VCaP (cell line): ENCODE results near the gene PRX.

ENCODE experiments used
- H3K27ac ChIP-seq: fragments of 450-650 bp; 2 replicates; pipeline ENCODE4 v1.5.1; 2017
- CTCF ChIP-seq: fragments of 450-650 bp; conservative IDR thresholded peaks from 2 replicates; pipeline ENCODE4 v1.5.1; 2017; ENCODE audit warnings: mild to moderate bottlenecking, moderate library complexity

Gene PRX

GRCh38 chr19:40444000-40444824, 31.0 kb upstream of the PRX start, which contains the start of gene SERTAD3:
TSS of gene SERTAD3 (minus strand) at chr19:40444335. CDS start at chr19:40442080, 2,255 bp downstream.
- no peak for TF ChIP-seq CTCF
- H3K27ac ChIP-seq: peak within 1 kb of the TSS; percentile 94

GRCh38 chr19:40443131-40443999, 30.2 kb upstream of the PRX start:
- no peak for TF ChIP-seq CTCF
- peak overlapping the region; percentile 94 for H3K27ac ChIP-seq

DNA sequence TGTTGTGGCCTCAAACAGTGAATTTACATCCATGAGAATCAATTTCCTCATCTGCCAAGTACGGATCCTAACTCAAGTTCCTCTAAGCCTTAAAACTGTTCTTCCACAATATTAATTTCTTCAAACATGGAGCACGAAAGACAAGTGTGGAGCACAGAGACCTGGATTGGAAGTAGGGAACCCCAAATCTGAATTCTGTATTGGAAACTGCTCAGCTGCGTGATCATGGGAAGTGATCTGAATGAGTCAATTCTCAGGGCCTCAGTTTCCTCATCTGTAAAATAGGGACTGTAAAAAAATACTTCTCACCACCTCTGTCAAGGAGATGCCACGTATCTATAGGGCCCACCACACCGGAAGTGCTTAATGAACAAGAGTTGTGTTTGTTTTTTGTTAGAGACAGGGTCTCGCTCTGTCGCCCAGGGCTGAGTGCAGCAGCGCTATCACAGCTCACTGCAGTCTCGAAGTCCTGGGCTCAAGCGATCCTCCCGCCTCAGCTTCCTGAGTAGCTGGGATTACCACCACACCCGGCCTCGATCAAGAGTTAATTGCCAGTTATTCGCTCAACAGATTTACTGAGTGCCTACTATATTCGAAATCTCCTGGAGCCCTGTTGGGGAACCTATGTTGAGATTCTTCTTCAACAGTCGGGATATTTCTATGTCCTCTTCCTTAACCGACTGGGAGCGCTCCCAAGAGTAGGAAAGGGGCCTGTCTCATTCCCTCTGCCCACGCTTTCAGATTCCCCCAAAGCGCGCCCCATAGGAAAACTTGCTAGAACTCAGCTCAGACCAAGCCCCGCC, 29.4 kb upstream of the PRX start:
- TF ChIP-seq CTCF: no peak
- peak overlapping the region; percentile 94 for H3K27ac ChIP-seq

DNA sequence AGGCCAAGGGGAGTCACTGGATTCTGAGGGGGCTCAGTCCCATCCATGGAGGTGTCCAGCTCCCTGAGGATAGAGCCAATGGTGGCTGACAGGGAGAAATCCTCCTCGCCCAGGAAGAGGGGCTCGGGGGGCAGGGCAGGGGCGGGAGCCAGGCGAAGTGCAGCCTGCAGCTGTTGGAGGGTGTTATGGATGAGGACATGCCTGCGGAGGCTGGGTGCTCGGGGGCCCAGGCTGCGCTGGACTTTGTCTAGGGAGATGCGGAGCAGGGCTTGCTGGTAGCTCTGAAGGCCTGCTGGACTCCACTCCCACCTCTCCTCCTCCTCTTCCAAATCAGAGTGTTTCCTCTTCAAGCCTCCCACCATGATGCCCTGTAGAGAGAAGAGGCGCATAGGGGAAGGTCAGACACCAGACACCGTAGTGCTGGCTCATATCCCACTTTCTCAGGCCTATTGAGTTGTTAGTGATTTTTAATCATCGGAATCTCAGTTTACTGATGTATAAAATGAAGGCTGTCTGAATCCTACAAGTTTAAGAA, 28.6 kb upstream of the PRX start:
- peak overlapping the region; percentile 94; the same call in 1 of the 2 replicates for H3K27ac ChIP-seq
- no peak for TF ChIP-seq CTCF

- no peak for TF ChIP-seq CTCF
- no peak overlapping the region for H3K27ac ChIP-seq
Measured at GRCh38 chr19:40438284-40438683, 25.1 kb upstream of the PRX start.

DNA sequence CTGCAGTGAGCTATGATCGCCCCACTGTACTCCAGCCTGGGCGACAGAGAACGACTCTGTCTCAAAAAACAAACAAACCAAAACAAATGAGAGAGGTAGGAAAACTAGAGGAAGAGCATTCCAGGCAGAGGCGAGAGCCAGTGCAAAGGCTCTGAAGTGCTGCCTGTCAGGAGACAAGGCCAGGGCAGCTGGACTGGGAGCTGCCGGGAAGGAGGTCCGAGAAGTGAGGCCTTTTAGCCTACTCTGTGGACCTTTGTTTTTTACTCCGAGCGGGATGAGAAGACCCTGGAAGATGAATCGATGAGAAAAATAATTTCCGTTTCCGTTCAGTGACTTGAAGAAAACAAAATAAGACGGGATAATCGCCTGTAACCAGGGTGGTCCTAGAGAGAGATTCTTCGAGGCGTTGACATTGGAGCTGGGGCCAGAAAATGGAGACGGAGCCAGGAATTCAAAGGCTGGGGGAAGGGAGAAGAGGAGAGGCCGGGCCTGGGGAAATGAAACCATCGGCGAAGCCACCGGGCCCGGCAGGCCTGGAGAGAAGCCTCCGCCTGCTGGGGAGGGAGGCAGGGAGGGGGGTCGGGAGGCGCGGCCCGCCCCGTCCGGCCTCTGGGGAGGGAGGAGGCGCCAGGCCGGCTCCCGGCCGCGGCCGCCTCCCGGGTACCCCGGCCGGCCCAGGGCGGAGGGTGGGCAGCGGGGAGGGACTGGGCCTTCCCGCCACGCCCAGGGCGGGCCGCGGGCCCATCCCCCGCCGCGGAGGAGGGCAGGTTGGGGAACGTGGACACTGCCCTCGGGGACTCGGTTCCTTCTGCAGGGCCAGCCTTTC, 20.4 kb upstream of the PRX start:
- peak overlapping the region; percentile 99 for H3K27ac ChIP-seq

DNA sequence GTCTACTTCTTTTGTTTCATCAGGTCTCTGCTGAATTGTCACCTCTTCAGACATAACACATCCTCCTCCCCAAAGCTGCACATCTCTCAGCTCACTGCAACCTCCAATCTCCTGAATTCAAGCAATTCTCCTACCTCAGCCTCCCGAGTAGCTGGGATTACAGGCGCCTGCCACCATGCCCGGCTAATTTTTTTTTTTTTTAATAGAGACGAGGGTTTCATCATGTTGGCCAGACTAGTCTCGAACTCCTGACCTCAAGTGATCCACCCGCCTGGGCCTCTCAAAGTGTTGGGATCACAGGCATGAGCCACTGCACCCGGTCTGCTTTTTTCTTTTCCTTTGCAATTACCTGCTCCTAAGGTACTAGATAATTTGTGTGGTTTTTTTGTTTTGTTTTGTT, 19.6 kb upstream of the PRX start:
- peak overlapping the region; percentile 99 for H3K27ac ChIP-seq

More for the DNA sequence above, 20.4 kb upstream of the PRX start:
- TF ChIP-seq CTCF: no peak
